SK-N-SH treated with all-trans-retinoic acid at 6 μM for 48 hours (cell line): Measurements from ENCODE around the gene HIVEP3.

ENCODE experiments used
- ARNTL ChIP-seq: fragments of 450-650 bp; formaldehyde crosslinking; IDR thresholded peaks from 2 replicates; pipeline ENCODE4 v1.5.0; 2020; ENCODE audit warnings: low read depth, mild to moderate bottlenecking, moderate library complexity, borderline replicate concordance
- CSDC2 ChIP-seq: fragments of 250-450 bp; sonication (Bioruptor Pico); IDR thresholded peaks from 2 replicates; pipeline ENCODE4 v1.5.0; 2020; ENCODE audit warnings: mild to moderate bottlenecking, moderate library complexity
- ESRRG ChIP-seq: fragments of 250-450 bp; sonication (Bioruptor Pico); IDR thresholded peaks from 2 replicates; pipeline ENCODE4 v1.6.1; 2021; ENCODE audit warnings: mild to moderate bottlenecking
- PATZ1 ChIP-seq: fragments of 250-450 bp; sonication (Bioruptor Pico); IDR thresholded peaks from 2 replicates; pipeline ENCODE4 v1.8.0; 2020; ENCODE audit warnings: mild to moderate bottlenecking, moderate library complexity, borderline replicate concordance
- PPARA ChIP-seq: fragments of 250-450 bp; sonication (Bioruptor Pico); IDR thresholded peaks from 2 replicates; pipeline ENCODE4 v1.5.0; 2020; ENCODE audit warnings: mild to moderate bottlenecking, borderline replicate concordance
- RARB ChIP-seq: fragments of 250-450 bp; sonication (Bioruptor Pico); IDR thresholded peaks from 2 replicates; pipeline ENCODE4 v1.8.0; 2021; ENCODE audit warnings: mild to moderate bottlenecking, moderate library complexity
- TOX ChIP-seq: fragments of 250-450 bp; sonication (Bioruptor Pico); IDR thresholded peaks from 2 replicates; pipeline ENCODE4 v1.8.0; 2021; ENCODE audit warnings: mild to moderate bottlenecking, moderate library complexity, borderline replicate concordance
- TSHZ2 ChIP-seq: fragments of 250-450 bp; sonication (Bioruptor Pico); IDR thresholded peaks from 2 replicates; pipeline ENCODE4 v1.5.0; 2020; ENCODE audit warnings: mild to moderate bottlenecking, moderate library complexity
- ZC3H10 ChIP-seq: fragments of 250-450 bp; sonication (Bioruptor Pico); IDR thresholded peaks from 2 replicates; pipeline ENCODE4 v1.5.1; 2021; ENCODE audit warnings: mild to moderate bottlenecking, moderate library complexity
- ZFP3 ChIP-seq: fragments of 250-450 bp; sonication (Bioruptor Pico); IDR thresholded peaks from 2 replicates; pipeline ENCODE4 v1.5.0; 2020; ENCODE audit warnings: mild to moderate bottlenecking, moderate library complexity
- ZFP30 ChIP-seq: fragments of 450-650 bp; formaldehyde crosslinking; IDR thresholded peaks from 2 replicates; pipeline ENCODE4 v1.5.0; 2022; ENCODE audit warnings: mild to moderate bottlenecking, moderate library complexity
- ZNF70 ChIP-seq: fragments of 450-650 bp; formaldehyde crosslinking; IDR thresholded peaks from 2 replicates; pipeline ENCODE4 v1.5.0; 2020; ENCODE audit warnings: mild to moderate bottlenecking, moderate library complexity
- ZNF8 ChIP-seq: fragments of 450-650 bp; formaldehyde crosslinking; IDR thresholded peaks from 2 replicates; pipeline ENCODE4 v1.5.0; 2020; ENCODE audit warnings: mild to moderate bottlenecking, moderate library complexity
- TF ChIP-seq, protein P1 (sequence below): fragments of 250-450 bp; sonication (Bioruptor Pico); IDR thresholded peaks from 2 replicates; pipeline ENCODE4 v1.5.1; 2020; ENCODE audit warnings: low read depth, mild to moderate bottlenecking, moderate library complexity

DNA sequence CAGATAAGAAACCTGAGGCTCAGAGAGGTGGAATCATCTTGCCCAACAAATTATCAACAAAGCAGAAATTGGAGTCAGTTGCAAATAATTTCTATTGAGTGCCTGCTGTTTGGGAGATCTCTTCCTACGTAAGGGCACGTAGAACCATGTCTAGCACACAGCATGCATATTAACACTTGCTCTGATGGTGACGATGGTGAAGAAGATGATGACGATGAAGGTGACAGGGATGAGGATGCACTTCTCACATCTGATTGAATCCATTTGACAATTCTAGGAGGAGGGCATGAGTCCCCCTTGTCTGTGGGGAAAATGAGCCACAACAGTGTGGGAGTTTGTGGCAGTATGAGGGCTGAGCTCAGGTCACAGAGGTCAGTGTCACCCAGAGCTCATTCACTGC lies 183.6 kb downstream of the HIVEP3 start:
- no peak for TF ChIP-seq PPARA (CRISPR knock-in tag)
- no peak for TF ChIP-seq RARB (CRISPR knock-in tag)
- TF ChIP-seq PATZ1 (CRISPR knock-in tag): no peak
- TF ChIP-seq ZC3H10 (CRISPR knock-in tag): no peak
- no peak for TF ChIP-seq TSHZ2 (CRISPR knock-in tag)
- TF ChIP-seq TOX (CRISPR knock-in tag): no peak
- TF ChIP-seq ARNTL: no peak
- TF ChIP-seq CSDC2 (CRISPR knock-in tag): no peak
- TF ChIP-seq ZFP3 (CRISPR knock-in tag): no peak
- TF ChIP-seq ZNF8: no peak
- TF ChIP-seq ESRRG: no peak
- TF ChIP-seq, protein P1, sequence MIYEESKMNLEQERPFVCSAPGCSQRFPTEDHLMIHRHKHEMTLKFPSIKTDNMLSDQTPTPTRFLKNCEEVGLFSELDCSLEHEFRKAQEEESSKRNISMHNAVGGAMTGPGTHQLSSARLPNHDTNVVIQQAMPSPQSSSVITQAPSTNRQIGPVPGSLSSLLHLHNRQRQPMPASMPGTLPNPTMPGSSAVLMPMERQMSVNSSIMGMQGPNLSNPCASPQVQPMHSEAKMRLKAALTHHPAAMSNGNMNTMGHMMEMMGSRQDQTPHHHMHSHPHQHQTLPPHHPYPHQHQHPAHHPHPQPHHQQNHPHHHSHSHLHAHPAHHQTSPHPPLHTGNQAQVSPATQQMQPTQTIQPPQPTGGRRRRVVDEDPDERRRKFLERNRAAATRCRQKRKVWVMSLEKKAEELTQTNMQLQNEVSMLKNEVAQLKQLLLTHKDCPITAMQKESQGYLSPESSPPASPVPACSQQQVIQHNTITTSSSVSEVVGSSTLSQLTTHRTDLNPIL: no peak
- no peak for TF ChIP-seq ZNF70 (CRISPR knock-in tag)
- TF ChIP-seq ZFP30 (CRISPR knock-in tag): no peak
